ENCODE measurements around the gene CLDN10.
A peak's percentile ranks its signal among the peaks of the same experiment; 100 is the strongest.

The CLDN10 gene

GRCh38 chr13:95588134-95588533 is 35.6 kb downstream of the CLDN10 start:
- TF ChIP-seq JUND (IDR thresholded peaks at IDR 0.05; ENCODE audit: low read depth): no peak
- in situ Hi-C loops (cut with HindIII; ENCODE audit: low pct_unique_long_range_greater_than_20kb, low sequenced_read_pairs): no loop called here
- DNase-seq (ENCODE audit: low read depth in 1 of 2, low spot score in 1 of 2): no peak

DNA sequence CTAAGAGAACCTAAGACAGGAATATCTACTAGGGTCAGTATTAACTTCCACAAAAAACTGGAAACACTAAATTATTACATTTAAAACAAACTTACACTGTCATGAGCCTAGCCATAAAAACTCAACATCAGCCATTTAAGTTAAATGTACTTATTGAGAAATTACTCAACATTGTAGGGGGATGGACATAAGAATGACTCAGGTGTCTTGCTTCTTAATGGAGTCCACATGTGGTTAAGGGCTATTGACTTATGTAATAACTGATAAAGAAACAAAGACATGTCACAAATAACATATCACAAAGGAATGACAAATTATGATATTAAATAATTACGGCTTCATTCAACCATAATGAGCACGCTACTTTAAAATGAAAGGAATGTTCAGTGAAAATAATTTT is 36.2 kb downstream of the CLDN10 start:
- DNase-seq (ENCODE audit: low read depth in 1 of 2, low spot score in 1 of 2): no peak
- in situ Hi-C loops (cut with HindIII; ENCODE audit: low pct_unique_long_range_greater_than_20kb, low sequenced_read_pairs): no loop called here
- TF ChIP-seq JUND (IDR thresholded peaks at IDR 0.05; ENCODE audit: low read depth): no peak

DNA sequence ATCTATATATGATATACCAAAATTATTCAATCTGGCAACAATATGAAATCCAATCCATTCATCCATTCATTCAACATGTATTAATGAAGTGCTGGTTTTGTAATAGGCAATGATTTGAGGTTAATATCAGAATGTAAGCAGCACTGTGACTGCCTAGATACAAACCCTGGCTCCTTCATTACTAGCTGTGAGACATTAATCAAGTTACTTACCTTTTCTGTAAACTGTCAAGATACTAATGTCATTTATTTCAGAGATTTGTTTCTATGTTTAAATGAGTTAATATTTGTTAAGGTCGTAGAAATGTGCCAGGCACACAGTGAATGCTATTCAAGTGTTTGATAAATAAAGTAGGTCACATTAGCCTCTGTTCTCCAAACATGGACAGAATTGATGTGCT is 40.9 kb downstream of the CLDN10 start:
- no peak for DNase-seq (ENCODE audit: low read depth in 1 of 2, low spot score in 1 of 2)
- no peak for TF ChIP-seq JUND (IDR thresholded peaks at IDR 0.05; ENCODE audit: low read depth)
- in situ Hi-C loops (cut with HindIII; ENCODE audit: low pct_unique_long_range_greater_than_20kb, low sequenced_read_pairs): no loop called here

- in situ Hi-C loops (cut with HindIII; ENCODE audit: low pct_unique_long_range_greater_than_20kb, low sequenced_read_pairs): no loop called here
- no peak for TF ChIP-seq JUND (IDR thresholded peaks at IDR 0.05; ENCODE audit: low read depth)
- no peak for DNase-seq (ENCODE audit: low read depth in 1 of 2, low spot score in 1 of 2)
Observed at GRCh38 chr13:95596701-95597100, 44.2 kb downstream of the CLDN10 start.

- TF ChIP-seq JUND (IDR thresholded peaks at IDR 0.05; ENCODE audit: low read depth): no peak
- in situ Hi-C loops (cut with HindIII; ENCODE audit: low pct_unique_long_range_greater_than_20kb, low sequenced_read_pairs): no loop called here
Observed at GRCh38 chr13:95601216-95601615, 48.7 kb downstream of the CLDN10 start.

DNA sequence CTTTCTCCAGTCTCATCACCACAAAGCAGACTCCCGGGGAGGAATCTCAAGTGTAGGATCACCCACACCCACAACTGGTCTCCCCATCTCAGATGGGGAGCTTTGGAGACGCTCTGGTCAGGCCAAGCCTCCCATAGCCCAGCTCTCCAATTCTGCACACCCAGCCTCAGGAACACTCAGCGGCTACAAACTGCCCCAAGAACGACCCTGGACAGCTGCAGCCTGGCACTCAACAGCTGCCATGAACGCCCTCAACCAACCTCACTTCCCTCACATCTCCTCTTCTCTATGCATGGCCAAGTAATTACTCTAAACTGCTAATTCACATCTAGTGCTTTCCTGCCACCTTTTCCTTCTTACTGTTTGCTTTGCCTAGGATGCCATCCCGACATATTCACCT is 49.4 kb downstream of the CLDN10 start:
- DNase-seq (ENCODE audit: low read depth in 1 of 2, low spot score in 1 of 2): no peak
- no peak for TF ChIP-seq JUND (IDR thresholded peaks at IDR 0.05; ENCODE audit: low read depth)
- in situ Hi-C loops (cut with HindIII; ENCODE audit: low pct_unique_long_range_greater_than_20kb, low sequenced_read_pairs): no loop called here

More at GRCh38 chr13:95601216-95601615, 48.7 kb downstream of the CLDN10 start:
- DNase-seq (ENCODE audit: low read depth in 1 of 2, low spot score in 1 of 2): no peak

GRCh38 chr13:95603887-95604555 is 51.5 kb downstream of the CLDN10 start:
- DNase-seq (ENCODE audit: low read depth in 1 of 2, low spot score in 1 of 2): peak in 1 of 2 experiments; percentile 4
- in situ Hi-C loops (cut with HindIII; ENCODE audit: low pct_unique_long_range_greater_than_20kb, low sequenced_read_pairs): no loop called here
- TF ChIP-seq JUND (IDR thresholded peaks at IDR 0.05; ENCODE audit: low read depth): no peak

DNA sequence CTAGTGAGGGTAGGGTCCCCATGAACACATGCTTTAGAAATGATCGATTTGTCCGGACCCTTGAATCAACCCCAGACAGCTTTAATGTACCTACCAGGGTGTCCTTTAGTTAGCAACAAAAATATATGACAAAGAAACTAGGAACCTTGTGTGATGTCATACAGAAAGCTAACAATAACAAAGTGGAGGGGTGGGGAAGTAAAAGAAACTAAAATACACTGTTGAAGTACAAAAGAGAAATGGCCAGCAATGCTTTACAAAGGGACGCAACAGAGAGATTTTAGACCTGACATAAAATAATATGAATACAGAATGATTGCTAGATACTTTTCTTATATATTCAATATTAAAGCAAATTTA is 52.0 kb downstream of the CLDN10 start:
- no peak for TF ChIP-seq JUND (IDR thresholded peaks at IDR 0.05; ENCODE audit: low read depth)
- in situ Hi-C loops (cut with HindIII; ENCODE audit: low pct_unique_long_range_greater_than_20kb, low sequenced_read_pairs): no loop called here
- no peak for DNase-seq (ENCODE audit: low read depth in 1 of 2, low spot score in 1 of 2)

- DNase-seq (ENCODE audit: low read depth in 1 of 2, low spot score in 1 of 2): no peak
- in situ Hi-C loops (cut with HindIII; ENCODE audit: low pct_unique_long_range_greater_than_20kb, low sequenced_read_pairs): no loop called here
- no peak for TF ChIP-seq JUND (IDR thresholded peaks at IDR 0.05; ENCODE audit: low read depth)
Observed at GRCh38 chr13:95605448-95606125, 53.1 kb downstream of the CLDN10 start.

DNA sequence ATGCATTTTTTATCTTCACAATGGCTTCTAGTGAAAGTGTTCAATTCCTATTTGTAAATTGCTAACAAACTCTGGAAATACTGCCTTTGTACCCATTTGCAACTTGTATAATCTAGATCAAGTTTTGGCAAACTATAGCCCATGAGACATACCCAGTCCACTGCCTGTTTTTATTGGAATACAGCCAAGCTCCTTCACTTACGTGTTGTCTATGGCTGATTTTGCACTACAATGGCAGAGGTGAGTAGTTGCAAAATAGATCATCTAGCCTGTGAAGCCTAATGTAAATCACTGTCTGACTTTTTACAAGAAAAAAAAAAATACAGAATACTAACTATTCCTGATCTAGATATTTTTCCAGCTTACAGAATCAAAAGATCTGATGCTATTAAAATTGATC is 54.8 kb downstream of the CLDN10 start:
- in situ Hi-C loops (cut with HindIII; ENCODE audit: low pct_unique_long_range_greater_than_20kb, low sequenced_read_pairs): no loop called here
- no peak for DNase-seq (ENCODE audit: low read depth in 1 of 2, low spot score in 1 of 2)
- no peak for TF ChIP-seq JUND (IDR thresholded peaks at IDR 0.05; ENCODE audit: low read depth)

DNA sequence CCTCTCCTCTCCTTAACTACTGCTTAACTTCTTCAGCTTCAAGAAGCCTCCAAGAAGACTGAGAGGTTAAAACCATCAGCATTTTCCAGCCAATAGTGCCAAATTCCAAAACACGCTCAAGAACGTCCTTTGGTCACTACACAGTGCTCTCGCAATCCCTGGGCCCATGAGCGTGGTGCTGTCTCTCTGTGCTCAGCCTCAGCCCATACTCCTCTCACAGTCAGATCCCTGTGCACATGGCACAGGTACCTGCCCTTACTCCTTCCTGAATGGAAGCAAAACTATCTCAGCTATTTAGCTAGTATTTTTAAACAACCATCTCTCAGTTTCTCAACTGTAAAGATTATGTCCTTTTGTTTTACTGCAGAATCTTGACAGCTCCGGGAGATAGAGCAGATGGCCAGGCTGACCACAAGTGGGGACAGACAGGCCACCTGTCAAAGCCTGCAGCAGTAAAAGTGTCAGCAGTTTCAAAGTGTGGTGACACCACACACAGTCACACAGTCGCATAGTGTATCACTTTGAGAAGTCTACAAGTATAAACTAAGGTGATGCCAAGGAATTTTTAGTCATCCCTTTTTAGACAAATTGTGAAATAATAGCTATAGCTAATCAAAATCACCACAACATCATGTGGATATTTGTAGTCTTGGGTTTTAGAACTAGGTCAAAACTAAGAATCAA is 56.3 kb downstream of the CLDN10 start:
- in situ Hi-C loops (cut with HindIII; ENCODE audit: low pct_unique_long_range_greater_than_20kb, low sequenced_read_pairs): no loop called here
- TF ChIP-seq JUND (IDR thresholded peaks at IDR 0.05; ENCODE audit: low read depth): no peak
- no peak for DNase-seq (ENCODE audit: low read depth in 1 of 2, low spot score in 1 of 2)

DNA sequence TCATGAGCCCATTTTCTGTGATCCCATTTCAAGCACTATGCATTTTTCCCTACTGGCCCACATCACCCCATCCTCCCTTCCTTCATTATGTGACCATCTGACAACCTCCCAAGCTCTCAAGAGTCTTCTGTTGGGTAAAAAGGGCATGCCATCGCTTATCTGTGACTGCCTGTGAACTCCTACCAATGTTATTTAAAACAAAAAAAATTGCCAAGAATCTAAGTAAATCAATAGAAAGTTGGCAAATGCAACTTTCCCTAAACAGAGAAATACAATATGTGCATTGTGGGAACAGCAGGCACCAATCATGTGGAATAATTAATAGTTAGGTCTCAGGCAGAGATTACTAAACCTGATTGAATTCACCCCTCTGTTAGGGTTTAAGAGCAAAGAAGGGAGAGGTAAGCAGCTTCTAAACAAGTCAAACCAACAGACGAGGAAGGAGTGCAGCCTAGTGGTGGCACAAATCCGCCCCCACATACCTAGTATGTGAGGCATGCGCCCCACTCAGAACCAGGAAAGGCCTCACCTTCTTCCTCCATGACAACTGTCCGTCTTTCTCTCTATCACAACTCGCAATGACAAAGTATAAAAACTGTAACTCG is 62.2 kb downstream of the CLDN10 start:
- TF ChIP-seq JUND (IDR thresholded peaks at IDR 0.05; ENCODE audit: low read depth): no peak
- in situ Hi-C loops (cut with HindIII; ENCODE audit: low pct_unique_long_range_greater_than_20kb, low sequenced_read_pairs): no loop called here
- DNase-seq (ENCODE audit: low read depth in 1 of 2, low spot score in 1 of 2): peak in 1 of 2 experiments; percentile 3

GRCh38 chr13:95615539-95615938 is 63.0 kb downstream of the CLDN10 start:
- no peak for TF ChIP-seq JUND (IDR thresholded peaks at IDR 0.05; ENCODE audit: low read depth)
- no peak for DNase-seq (ENCODE audit: low read depth in 1 of 2, low spot score in 1 of 2)
- in situ Hi-C loops (cut with HindIII; ENCODE audit: low pct_unique_long_range_greater_than_20kb, low sequenced_read_pairs): no loop called here
